WTC11 (cell line): ENCODE measurements around the gene CAMK2G. TPM values are rescaled to one million over a fixed set of nuclear protein-coding genes. Genes with fewer than 3 reads are reported as not detected.

ENCODE experiments used
- ATAC-seq: fragments of 200-7000 bp; cut with Tn5 transposase; 2 replicates; pipeline ENCODE4 v1.10.0; 2021; ENCODE audit warnings: mild to moderate bottlenecking, moderate library complexity
- CTCF ChIA-PET: fragments of 300-600 bp; sonication (Branson Sonifier 250); formaldehyde crosslinking; loops from one replicate; lab custom pipeline; 2021; ENCODE audit warnings: antibody characterized with exemption; lab: Charles Lee
- POLR2A ChIA-PET: fragments of 350-600 bp; sonication (Branson Sonifier 250); formaldehyde crosslinking; loops from one replicate; lab custom pipeline; 2021; ENCODE audit warnings: antibody characterized with exemption; lab: Charles Lee
- DNase-seq: peaks from one replicate; pipeline ENCODE4 v3.0.0; 2021; ENCODE audit warnings: low spot score
- H3K27ac Mint-ChIP-seq: 2 replicates; pipeline ENCODE4 v1.8.0; 2021; ENCODE audit warnings: mixed read lengths
- H3K27me3 Mint-ChIP-seq: 2 replicates; pipeline ENCODE4 v1.8.0; 2021; ENCODE audit warnings: low read depth, mild to moderate bottlenecking, moderate library complexity, mixed read lengths
- H3K36me3 Mint-ChIP-seq: 2 replicates; pipeline ENCODE4 v1.8.0; 2021; ENCODE audit warnings: mixed read lengths
- H3K4me1 Mint-ChIP-seq: 2 replicates; pipeline ENCODE4 v1.8.0; 2022; ENCODE audit warnings: mixed read lengths
- H3K4me3 Mint-ChIP-seq: 2 replicates; pipeline ENCODE4 v1.8.0; 2021; ENCODE audit warnings: mild to moderate bottlenecking, moderate library complexity, mixed read lengths
- H3K9me3 Mint-ChIP-seq: 2 replicates; pipeline ENCODE4 v1.8.0; 2021; ENCODE audit warnings: mixed read lengths
- AR ChIP-seq: fragments of 250-450 bp; sonication (Bioruptor Pico); IDR thresholded peaks from 2 replicates; pipeline ENCODE4 v1.9.0; 2021; ENCODE audit warnings: mild to moderate bottlenecking
- ATF1 ChIP-seq: sonication (generic); formaldehyde crosslinking; IDR thresholded peaks from 2 replicates; pipeline ENCODE4 v1.8.1; 2023; ENCODE audit warnings: mild to moderate bottlenecking, moderate library complexity, missing genetic modification reagents
- CREB1 ChIP-seq: sonication (generic); formaldehyde crosslinking; IDR thresholded peaks from 2 replicates; pipeline ENCODE4 v1.8.0; 2023; ENCODE audit warnings: mild to moderate bottlenecking, missing genetic modification reagents
- EMX1 ChIP-seq: fragments of 250-450 bp; sonication (Bioruptor Pico); IDR thresholded peaks from 2 replicates; pipeline ENCODE4 v1.8.0; 2021; ENCODE audit warnings: mild to moderate bottlenecking
- ETV6 ChIP-seq: sonication (generic); formaldehyde crosslinking; IDR thresholded peaks from 2 replicates; pipeline ENCODE4 v1.8.1; 2022; ENCODE audit warnings: mild to moderate bottlenecking, missing genetic modification reagents
- FOXJ3 ChIP-seq: sonication (generic); formaldehyde crosslinking; IDR thresholded peaks from 2 replicates; pipeline ENCODE4 v1.9.0; 2021; ENCODE audit warnings: missing genetic modification reagents, mild to moderate bottlenecking, borderline replicate concordance
- GABPB1 ChIP-seq: sonication (generic); formaldehyde crosslinking; IDR thresholded peaks from 2 replicates; pipeline ENCODE4 v1.8.1; 2023; ENCODE audit warnings: mild to moderate bottlenecking, missing genetic modification reagents
- GTF2I ChIP-seq: fragments of 250-450 bp; sonication (Bioruptor Pico); conservative IDR thresholded peaks from 2 replicates; pipeline ENCODE4 v1.4.0; 2021; ENCODE audit warnings: mild to moderate bottlenecking
- HMGA2 ChIP-seq: fragments of 250-450 bp; sonication (Bioruptor Pico); IDR thresholded peaks from 2 replicates; pipeline ENCODE4 v1.4.0; 2021; ENCODE audit warnings: mild to moderate bottlenecking, moderate library complexity
- JAZF1 ChIP-seq: fragments of 250-450 bp; sonication (Bioruptor Pico); IDR thresholded peaks from 2 replicates; pipeline ENCODE4 v1.9.0; 2021; ENCODE audit warnings: moderate library complexity, mild to moderate bottlenecking, inconsistent platforms
- JUN ChIP-seq: sonication (generic); formaldehyde crosslinking; IDR thresholded peaks from 2 replicates; pipeline ENCODE4 v1.8.0; 2023; ENCODE audit warnings: mild to moderate bottlenecking, missing genetic modification reagents
- MAX ChIP-seq: sonication (generic); formaldehyde crosslinking; IDR thresholded peaks from 2 replicates; pipeline ENCODE4 v1.8.0; 2022; ENCODE audit warnings: mild to moderate bottlenecking, missing genetic modification reagents
- NFE2L1 ChIP-seq: sonication (generic); formaldehyde crosslinking; IDR thresholded peaks from 2 replicates; pipeline ENCODE4 v1.8.1; 2023; ENCODE audit warnings: missing genetic modification reagents
- RELA ChIP-seq: sonication (generic); formaldehyde crosslinking; IDR thresholded peaks from 2 replicates; pipeline ENCODE4 v1.8.1; 2022; ENCODE audit warnings: missing genetic modification reagents, mild to moderate bottlenecking, borderline replicate concordance
- SMAD3 ChIP-seq: sonication (generic); formaldehyde crosslinking; IDR thresholded peaks from 2 replicates; pipeline ENCODE4 v1.8.0; 2022; ENCODE audit warnings: missing genetic modification reagents, mild to moderate bottlenecking, borderline replicate concordance
- SMAD4 ChIP-seq: sonication (generic); formaldehyde crosslinking; IDR thresholded peaks from 2 replicates; pipeline ENCODE4 v1.8.0; 2022; ENCODE audit warnings: mild to moderate bottlenecking, missing genetic modification reagents
- SOX15 ChIP-seq: fragments of 250-450 bp; sonication (Bioruptor Pico); IDR thresholded peaks from 2 replicates; pipeline ENCODE4 v1.9.0; 2021; ENCODE audit warnings: mild to moderate bottlenecking
- SP1 ChIP-seq: sonication (generic); formaldehyde crosslinking; conservative IDR thresholded peaks from 2 replicates; pipeline ENCODE4 v1.8.1; 2022; ENCODE audit warnings: missing genetic modification reagents
- USF1 ChIP-seq: sonication (generic); formaldehyde crosslinking; IDR thresholded peaks from 2 replicates; pipeline ENCODE4 v1.8.0; 2022; ENCODE audit warnings: mild to moderate bottlenecking, missing genetic modification reagents
- ZNF317 ChIP-seq: sonication (generic); formaldehyde crosslinking; IDR thresholded peaks from 2 replicates; pipeline ENCODE4 v1.8.1; 2023; ENCODE audit warnings: low read depth, mild to moderate bottlenecking, moderate library complexity, missing genetic modification reagents, borderline replicate concordance
- ZNF416 ChIP-seq: fragments of 250-450 bp; sonication (Bioruptor Pico); IDR thresholded peaks from 2 replicates; pipeline ENCODE4 v1.9.0; 2021; ENCODE audit warnings: mild to moderate bottlenecking, inconsistent platforms
- ZNF423 ChIP-seq: fragments of 250-450 bp; sonication (Bioruptor Pico); IDR thresholded peaks from 2 replicates; pipeline ENCODE4 v2.1.2; 2022; ENCODE audit warnings: mild to moderate bottlenecking, moderate library complexity
- total RNA-seq: library from RNA; stranded (reverse); gene quantifications from 3 replicates; pipeline ENCODE4 v1.2.3, GENCODE V29; 2021

The CAMK2G gene
- total RNA-seq, 1 experiment from 2014 or later, result 34.9 TPM

GRCh38 chr10:73772281-73773151 lies 101.8 kb downstream of the CAMK2G start (continued):
- peak; percentile 84; the same call in 1 of the 2 replicates for TF ChIP-seq ZNF416 (CRISPR knock-in tag)
- TF ChIP-seq CREB1 (CRISPR knock-in tag), result peak; percentile 58; the same call in 1 of the 2 replicates
- no peak for TF ChIP-seq GTF2I (CRISPR knock-in tag)
- TF ChIP-seq SOX15 (CRISPR knock-in tag), result no peak
- TF ChIP-seq FOXJ3 (CRISPR knock-in tag), result no peak
- no peak for TF ChIP-seq NFE2L1 (CRISPR knock-in tag)
- TF ChIP-seq, all 79 proteins: peak for 23

GRCh38 chr10:73771722-73772280 lies 102.6 kb downstream of the CAMK2G start:
- CTCF ChIA-PET, result interaction anchor here (0.7 to 2.4 kb wide), 8 partner anchors 10 to 170 kb away, joined by 3 to 13 read pairs (median 6); partner anchors contain the start of genes CHCHD1 and ZSWIM8
- Mint-ChIP-seq H3K36me3 (peaks cover 38% of the 10 kb centered on the region), H3K4me3 (peak overlapping the region; percentile 91), H3K9me3 (no peaks in the 10 kb centered on the region), H3K27me3 (no peaks in the 10 kb centered on the region), H3K4me1 (peaks cover 34% of the 10 kb centered on the region), H3K27ac (peak overlapping the region; percentile 77)
- DNase-seq (peak; percentile 79), ATAC-seq (peak; percentile 39)
- POLR2A ChIA-PET, result interaction anchor here (0.6 to 2.5 kb wide), 7 partner anchors 10 to 525 kb away, joined by 3 to 14 read pairs (median 3); partner anchors contain the start of genes CHCHD1 and DNAJC9
- peak; percentile 77; the same call in 1 of the 2 replicates for TF ChIP-seq USF1 (CRISPR knock-in tag)
- TF ChIP-seq MAX, result peak; percentile 87; the same call in 1 of the 2 replicates
- no peak for TF ChIP-seq JUN (CRISPR knock-in tag)
- TF ChIP-seq AR, result no peak
- TF ChIP-seq ZNF317 (CRISPR knock-in tag), result no peak

GRCh38 chr10:73769396-73769795 lies 105.0 kb downstream of the CAMK2G start:
- Mint-ChIP-seq H3K9me3 (no peaks in the 10 kb centered on the region), H3K36me3 (peaks cover 50% of the 10 kb centered on the region)
- CTCF ChIA-PET, result interaction anchor here (0.5 to 1.3 kb wide), 3 partner anchors 13 to 189 kb away, joined by 3 to 7 read pairs (median 4); partner anchors contain the start of gene ZSWIM8

More at GRCh38 chr10:73769396-73769795, 105.0 kb downstream of the CAMK2G start:
- H3K27ac Mint-ChIP-seq, result peak overlapping the region; percentile 10; the same call in 1 of the 2 replicates
- H3K27me3 Mint-ChIP-seq, result no peaks in the 10 kb centered on the region
- DNase-seq (no peak), ATAC-seq (no peak)
- POLR2A ChIA-PET, result no interaction called here
- no peak overlapping the region for H3K4me3 Mint-ChIP-seq
- H3K4me1 Mint-ChIP-seq, result peaks cover 24% of the 10 kb centered on the region
- TF ChIP-seq ZNF423 (CRISPR knock-in tag), result no peak
- TF ChIP-seq MAX, result no peak
- no peak for TF ChIP-seq GTF2I (CRISPR knock-in tag)
- no peak for TF ChIP-seq EMX1 (CRISPR knock-in tag)
- TF ChIP-seq SMAD3 (CRISPR knock-in tag), result no peak
- no peak for TF ChIP-seq JAZF1
- TF ChIP-seq SMAD4 (CRISPR knock-in tag), result no peak
- TF ChIP-seq HMGA2, result no peak
- TF ChIP-seq AR, result no peak
- TF ChIP-seq SP1 (CRISPR knock-in tag), result no peak
- no peak for TF ChIP-seq ETV6 (CRISPR knock-in tag)
- no peak for TF ChIP-seq RELA (CRISPR knock-in tag)
- TF ChIP-seq USF1 (CRISPR knock-in tag), result no peak
- TF ChIP-seq ATF1, result no peak
- no peak for TF ChIP-seq SOX15 (CRISPR knock-in tag)
- no peak for TF ChIP-seq GABPB1 (CRISPR knock-in tag)
